NCI-H146 treated with DMSO at 0.1 percent for 48 hours (cell line): ENCODE measurements around the gene SMIM8.

ENCODE experiments used
- DNase-seq: peaks from one replicate; lab custom pipeline; 2025; ENCODE audit not compliant: unreplicated experiment; lab: John Stamatoyannopoulos, UW

The SMIM8 gene

GRCh38 chr6:87384038-87384437 lies 61.6 kb downstream of the SMIM8 start:
- no peak for DNase-seq

- DNase-seq: no peak
Measured at GRCh38 chr6:87384449-87384848, 62.1 kb downstream of the SMIM8 start.

GRCh38 chr6:87391334-87391733 lies 68.9 kb downstream of the SMIM8 start:
- DNase-seq: peak; percentile 6
